Nephron progenitor cell (in vitro differentiated cells): ENCODE results near the gene ANP32A.

Experiments used
- DNase-seq: peaks from one replicate; pipeline ENCODE4 v3.0.0; 2021
- H3K27ac Mint-ChIP-seq: 2 replicates; pipeline ENCODE4 v1.8.0; 2021; ENCODE audit warnings: mild to moderate bottlenecking, moderate library complexity, mixed read lengths
- H3K27me3 Mint-ChIP-seq: 2 replicates; pipeline ENCODE4 v1.8.0; 2021; ENCODE audit warnings: mild to moderate bottlenecking, low read depth, mixed read lengths; ENCODE audit not compliant: poor library complexity
- H3K36me3 Mint-ChIP-seq: 2 replicates; pipeline ENCODE4 v1.8.0; 2021; ENCODE audit warnings: low read depth, mixed read lengths
- H3K4me1 Mint-ChIP-seq: 2 replicates; pipeline ENCODE4 v1.8.0; 2021; ENCODE audit warnings: mixed read lengths
- H3K4me3 Mint-ChIP-seq: 2 replicates; pipeline ENCODE4 v1.8.0; 2021; ENCODE audit warnings: mild to moderate bottlenecking, moderate library complexity, mixed read lengths
- H3K9me3 Mint-ChIP-seq: 2 replicates; pipeline ENCODE4 v1.8.0; 2021; ENCODE audit warnings: mild to moderate bottlenecking, moderate library complexity, mixed read lengths
- TF ChIP-seq, protein P1 (sequence below): fragments of 200-600 bp; sonication (generic); IDR thresholded peaks from 2 replicates; pipeline ENCODE4 v1.5.0; 2021; ENCODE audit warnings: antibody characterized with exemption

ANP32A gene

DNA sequence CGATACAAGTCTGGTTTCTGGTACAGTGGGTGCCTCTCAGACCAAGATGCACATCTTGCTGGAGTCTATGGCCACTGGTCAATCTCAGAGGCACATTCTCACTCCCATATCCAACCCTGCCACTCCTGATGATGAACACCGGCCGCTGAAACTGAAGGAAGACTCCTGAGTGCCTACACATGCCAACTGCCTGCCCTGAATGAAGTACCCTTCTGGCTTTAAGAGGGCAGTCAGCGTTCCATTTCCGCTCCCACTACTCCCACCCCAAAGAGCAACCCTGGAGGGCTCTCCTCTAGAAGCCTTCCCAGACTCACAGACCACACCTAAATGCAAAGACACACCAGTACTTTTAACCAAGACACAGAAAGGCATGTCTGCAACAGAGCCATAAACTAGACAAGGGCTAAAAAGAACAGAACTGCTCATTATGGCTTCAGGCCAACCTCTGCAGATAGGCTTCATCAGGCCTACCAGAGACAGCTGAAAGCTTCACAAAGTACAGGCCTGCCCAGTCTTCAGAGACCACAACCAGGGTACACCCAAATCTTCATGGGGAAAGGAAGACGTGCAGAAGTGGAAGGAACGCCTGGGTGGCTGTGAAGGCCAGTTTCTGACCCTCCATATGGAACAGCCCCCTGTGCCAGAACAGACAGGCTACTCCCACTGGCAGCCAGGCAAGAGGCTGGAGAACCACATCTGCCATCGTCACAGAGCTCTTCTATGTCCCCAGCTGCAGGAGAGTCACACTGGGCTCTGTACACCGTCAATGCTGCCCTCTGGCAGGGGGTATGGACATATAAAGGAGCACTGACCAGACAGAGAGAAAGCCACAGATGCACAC, 14.3 kb downstream of the ANP32A start:
- Mint-ChIP-seq H3K36me3 (peaks cover 53% of the 10 kb centered on the region), H3K4me3 (peak overlapping the region; percentile 58), H3K4me1 (peaks cover 75% of the 10 kb centered on the region), H3K27me3 (no peaks in the 10 kb centered on the region), H3K9me3 (no peaks in the 10 kb centered on the region), H3K27ac (peak overlapping the region; percentile 68)
- no peak for DNase-seq
- TF ChIP-seq, protein P1, sequence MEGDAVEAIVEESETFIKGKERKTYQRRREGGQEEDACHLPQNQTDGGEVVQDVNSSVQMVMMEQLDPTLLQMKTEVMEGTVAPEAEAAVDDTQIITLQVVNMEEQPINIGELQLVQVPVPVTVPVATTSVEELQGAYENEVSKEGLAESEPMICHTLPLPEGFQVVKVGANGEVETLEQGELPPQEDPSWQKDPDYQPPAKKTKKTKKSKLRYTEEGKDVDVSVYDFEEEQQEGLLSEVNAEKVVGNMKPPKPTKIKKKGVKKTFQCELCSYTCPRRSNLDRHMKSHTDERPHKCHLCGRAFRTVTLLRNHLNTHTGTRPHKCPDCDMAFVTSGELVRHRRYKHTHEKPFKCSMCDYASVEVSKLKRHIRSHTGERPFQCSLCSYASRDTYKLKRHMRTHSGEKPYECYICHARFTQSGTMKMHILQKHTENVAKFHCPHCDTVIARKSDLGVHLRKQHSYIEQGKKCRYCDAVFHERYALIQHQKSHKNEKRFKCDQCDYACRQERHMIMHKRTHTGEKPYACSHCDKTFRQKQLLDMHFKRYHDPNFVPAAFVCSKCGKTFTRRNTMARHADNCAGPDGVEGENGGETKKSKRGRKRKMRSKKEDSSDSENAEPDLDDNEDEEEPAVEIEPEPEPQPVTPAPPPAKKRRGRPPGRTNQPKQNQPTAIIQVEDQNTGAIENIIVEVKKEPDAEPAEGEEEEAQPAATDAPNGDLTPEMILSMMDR, result no peak

DNA sequence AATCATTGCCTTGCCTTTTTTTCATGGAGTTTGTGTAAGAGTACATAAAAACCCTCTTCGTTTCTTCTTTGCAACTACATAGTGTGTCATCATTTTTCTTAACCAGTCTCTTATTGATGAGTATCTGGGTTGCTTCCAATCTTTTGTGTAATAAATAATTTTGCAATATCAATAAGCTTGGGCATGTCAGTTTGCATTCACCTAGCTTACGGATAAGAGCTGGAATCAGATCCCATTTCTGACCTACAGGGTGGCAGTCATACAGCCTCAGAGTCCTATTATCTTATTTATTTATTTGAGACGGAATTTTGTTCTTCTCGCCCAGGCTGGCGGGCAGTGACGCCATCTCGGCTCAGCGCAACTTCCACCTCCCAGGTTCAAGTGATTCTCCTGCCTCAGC, 18.3 kb downstream of the ANP32A start:
- Mint-ChIP-seq H3K27ac (no peak overlapping the region), H3K27me3 (no peaks in the 10 kb centered on the region), H3K4me1 (peaks cover 64% of the 10 kb centered on the region), H3K9me3 (no peaks in the 10 kb centered on the region), H3K4me3 (no peak overlapping the region), H3K36me3 (peaks cover 47% of the 10 kb centered on the region)
- TF ChIP-seq, protein P1, result no peak
- DNase-seq, result no peak

DNA sequence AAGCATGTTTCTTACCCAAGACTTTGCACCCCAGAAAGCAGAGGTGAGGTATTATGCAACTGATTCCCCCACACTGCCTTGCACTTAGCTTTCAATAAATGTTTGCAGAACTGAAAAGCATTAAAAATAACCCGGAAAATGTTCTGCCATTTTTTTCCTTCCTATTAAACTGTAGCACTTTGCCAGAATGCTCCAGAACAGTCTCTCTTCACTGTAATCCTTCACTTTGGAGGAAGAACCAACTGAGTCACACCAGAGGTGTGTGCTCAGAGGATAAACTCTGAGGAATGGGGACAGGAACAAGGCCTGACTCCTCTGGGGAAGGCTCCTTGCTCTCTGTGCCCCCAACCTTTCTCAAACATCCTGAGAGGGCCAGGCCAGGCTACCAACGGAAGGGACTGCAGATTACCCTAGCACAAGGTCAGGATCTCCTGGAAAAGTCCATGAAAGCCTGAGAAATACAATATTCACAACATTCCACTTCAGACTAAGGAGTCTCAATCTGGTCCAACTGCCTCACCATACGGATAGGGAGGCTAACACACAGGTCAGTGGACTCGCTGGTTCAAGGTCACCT, 19.0 kb downstream of the ANP32A start:
- TF ChIP-seq, protein P1, result no peak
- Mint-ChIP-seq H3K27ac (no peak overlapping the region), H3K36me3 (peaks cover 47% of the 10 kb centered on the region), H3K27me3 (no peaks in the 10 kb centered on the region), H3K9me3 (no peaks in the 10 kb centered on the region), H3K4me3 (no peak overlapping the region), H3K4me1 (peaks cover 64% of the 10 kb centered on the region)
- DNase-seq, result no peak

DNA sequence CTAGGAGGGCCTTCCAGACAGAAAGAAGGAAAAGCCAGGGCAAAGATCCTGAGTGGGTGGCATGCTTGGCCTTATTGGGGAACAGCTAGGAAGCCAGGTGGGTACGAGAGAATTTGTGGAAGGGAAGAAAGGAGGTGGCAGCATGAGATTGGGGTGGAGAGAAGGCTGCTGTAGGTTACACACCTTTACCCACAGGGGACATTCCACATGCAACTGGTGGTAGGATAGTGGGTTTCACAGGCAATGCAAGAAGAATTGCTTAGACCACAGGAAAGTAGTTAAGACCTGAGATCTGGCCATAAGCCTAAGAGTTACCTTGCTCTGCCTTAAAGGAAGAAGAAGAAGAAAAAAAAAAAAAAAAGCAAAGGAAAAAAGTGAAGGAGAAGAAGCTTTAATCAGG, 19.8 kb downstream of the ANP32A start:
- Mint-ChIP-seq H3K4me3 (no peak overlapping the region), H3K4me1 (peaks cover 64% of the 10 kb centered on the region), H3K9me3 (no peaks in the 10 kb centered on the region), H3K27me3 (no peaks in the 10 kb centered on the region), H3K27ac (peak overlapping the region; percentile 95), H3K36me3 (peaks cover 40% of the 10 kb centered on the region)
- TF ChIP-seq, protein P1, result no peak
- DNase-seq, result no peak

DNA sequence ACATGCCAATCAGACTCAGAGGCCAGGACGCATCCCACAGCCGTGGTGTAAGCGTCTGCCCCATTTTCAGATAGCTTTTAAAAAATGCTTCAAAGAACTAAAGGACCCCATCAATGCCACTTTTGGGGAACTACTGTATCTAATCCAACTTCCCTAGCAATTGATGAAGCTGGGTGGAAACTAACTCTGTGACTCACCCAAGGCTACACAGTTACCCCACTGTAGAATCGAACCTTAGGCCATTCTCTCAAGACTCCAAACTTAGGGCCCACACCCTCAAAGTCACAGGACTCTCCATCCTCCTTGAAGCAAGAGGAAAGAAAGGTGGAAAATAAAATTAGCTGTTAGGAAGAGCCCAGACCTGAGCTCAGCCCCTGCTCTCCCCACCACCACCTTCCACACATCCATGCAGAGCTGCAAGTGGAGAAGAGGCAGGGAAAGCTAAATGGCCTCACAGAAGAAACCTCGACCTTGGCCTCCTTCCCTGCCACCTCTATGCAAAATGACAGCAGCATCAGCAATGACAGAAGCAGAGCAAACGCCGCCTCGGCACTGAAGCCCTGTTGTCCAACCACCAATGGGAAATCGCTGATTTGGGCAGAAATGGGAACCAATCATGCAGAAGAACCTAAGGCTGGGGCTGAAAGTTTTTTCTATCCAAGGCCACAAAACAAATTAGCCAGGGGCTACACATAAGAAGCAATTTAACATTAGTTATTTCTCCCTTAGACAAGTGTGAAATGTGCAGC, 22.2 kb downstream of the ANP32A start:
- peak overlapping the region; percentile 82 for H3K27ac Mint-ChIP-seq
- TF ChIP-seq, protein P1, result no peak

More for the DNA sequence above, 22.2 kb downstream of the ANP32A start:
- H3K36me3 Mint-ChIP-seq, result peaks cover 29% of the 10 kb centered on the region
- H3K4me1 Mint-ChIP-seq, result peaks cover 76% of the 10 kb centered on the region
- no peaks in the 10 kb centered on the region for H3K27me3 Mint-ChIP-seq
- no peaks in the 10 kb centered on the region for H3K9me3 Mint-ChIP-seq
- DNase-seq, result no peak
- H3K4me3 Mint-ChIP-seq, result no peak overlapping the region
